GM19468 (cell line): Measurements from ENCODE around the gene KCNK4.

Source experiments
- ATAC-seq: cut with Tn5 transposase; IDR thresholded peaks from one replicate; pipeline ENCODE4 v1.9.1; 2021; ENCODE audit warnings: mild to moderate bottlenecking, moderate library complexity, moderate number of reproducible peaks; ENCODE audit not compliant: unreplicated experiment; ENCODE audit errors: extremely low read depth

KCNK4 gene

GRCh38 chr11:64252003-64252872 is 38.9 kb upstream of the KCNK4 start:
- ATAC-seq = no peak

GRCh38 chr11:64253043-64253442 is 38.1 kb upstream of the KCNK4 start:
- ATAC-seq = no peak

GRCh38 chr11:64253481-64253880 is 37.6 kb upstream of the KCNK4 start:
- no peak for ATAC-seq

- no peak for ATAC-seq
These were observed 36.8 kb upstream of the KCNK4 start for GRCh38 chr11:64254326-64254725.

- ATAC-seq = no peak
These were observed 35.7 kb upstream of the KCNK4 start for GRCh38 chr11:64255135-64256128.

- no peak for ATAC-seq
These were observed 34.8 kb upstream of the KCNK4 start for GRCh38 chr11:64256300-64256699.

GRCh38 chr11:64258356-64258755 is 32.7 kb upstream of the KCNK4 start:
- ATAC-seq = no peak

- no peak for ATAC-seq
These were observed 32.1 kb upstream of the KCNK4 start for GRCh38 chr11:64258946-64259532.

GRCh38 chr11:64259533-64260067 is 31.5 kb upstream of the KCNK4 start:
- ATAC-seq = no peak

GRCh38 chr11:64260147-64260708 is 30.9 kb upstream of the KCNK4 start:
- no peak for ATAC-seq

GRCh38 chr11:64261556-64262080 is 29.5 kb upstream of the KCNK4 start:
- no peak for ATAC-seq

- ATAC-seq = no peak
These were observed 28.7 kb upstream of the KCNK4 start for GRCh38 chr11:64262271-64263002.

GRCh38 chr11:64263021-64263946 is 27.8 kb upstream of the KCNK4 start:
- ATAC-seq = no peak

- ATAC-seq = no peak
These were observed 27.2 kb upstream of the KCNK4 start for GRCh38 chr11:64263947-64264317.

GRCh38 chr11:64264371-64264852 is 26.7 kb upstream of the KCNK4 start:
- ATAC-seq = no peak

GRCh38 chr11:64265176-64266160 is 25.6 kb upstream of the KCNK4 start:
- no peak for ATAC-seq

- no peak for ATAC-seq
These were observed 24.8 kb upstream of the KCNK4 start for GRCh38 chr11:64266339-64266738.
